AG10803 (cell line): Measurements from ENCODE around the gene AQP1.
A peak's percentile ranks its signal among the peaks of the same experiment; 100 is the strongest.

Experiments used
- DNase-seq: peaks from one replicate; pipeline ENCODE4 v3.0.0; 2010; ENCODE audit warnings: low read depth
- H3K4me3 ChIP-seq: 2 replicates; pipeline ENCODE4 v1.5.1; 2011; ENCODE audit warnings: mild to moderate bottlenecking, low read length, control low read depth
- CTCF ChIP-seq: conservative IDR thresholded peaks from 2 replicates; pipeline ENCODE4 v1.5.1; 2011; ENCODE audit warnings: mild to moderate bottlenecking, low read length, control low read depth, inconsistent platforms

AQP1 gene

GRCh38 chr7:30905078-30906012 lies 6.3 kb upstream of the AQP1 start:
- H3K4me3 ChIP-seq, result no peak overlapping the region
- no peak for DNase-seq
- no peak for TF ChIP-seq CTCF

- H3K4me3 ChIP-seq, result no peak overlapping the region
- DNase-seq, result no peak
- TF ChIP-seq CTCF, result no peak
Observed at GRCh38 chr7:30906014-30906413, 5.6 kb upstream of the AQP1 start.

- TF ChIP-seq CTCF, result no peak
- peak; percentile 81 for DNase-seq
Observed at GRCh38 chr7:30906515-30907240, 5.0 kb upstream of the AQP1 start.

GRCh38 chr7:30907527-30908267 lies 4.0 kb upstream of the AQP1 start:
- TF ChIP-seq CTCF, result no peak; the same call in 1 of the 2 replicates
- no peak overlapping the region for H3K4me3 ChIP-seq
- peak; percentile 86 for DNase-seq

More at GRCh38 chr7:30906515-30907240, 5.0 kb upstream of the AQP1 start:
- no peak overlapping the region for H3K4me3 ChIP-seq

DNA sequence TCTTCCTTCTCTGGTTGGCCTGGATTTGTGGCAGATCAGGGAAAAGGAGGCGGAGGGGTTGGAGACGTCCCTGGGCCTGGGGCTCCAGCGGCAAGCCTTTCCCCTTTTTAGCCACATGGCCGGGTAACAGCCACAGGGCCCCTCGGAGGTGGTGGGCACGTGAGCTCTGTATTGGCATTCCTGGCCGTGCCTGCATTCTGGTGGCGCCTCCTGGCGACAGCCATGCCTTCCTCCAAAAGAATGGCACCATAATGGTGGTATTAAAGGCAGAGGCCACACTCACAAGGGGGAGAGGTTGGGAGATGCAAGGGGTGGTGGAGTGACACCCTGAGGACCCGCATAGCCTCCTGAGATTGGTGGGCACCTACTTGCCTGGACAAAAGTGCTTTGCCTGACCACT lies 3.0 kb upstream of the AQP1 start:
- no peak overlapping the region for H3K4me3 ChIP-seq
- no peak for DNase-seq
- TF ChIP-seq CTCF, result no peak

DNA sequence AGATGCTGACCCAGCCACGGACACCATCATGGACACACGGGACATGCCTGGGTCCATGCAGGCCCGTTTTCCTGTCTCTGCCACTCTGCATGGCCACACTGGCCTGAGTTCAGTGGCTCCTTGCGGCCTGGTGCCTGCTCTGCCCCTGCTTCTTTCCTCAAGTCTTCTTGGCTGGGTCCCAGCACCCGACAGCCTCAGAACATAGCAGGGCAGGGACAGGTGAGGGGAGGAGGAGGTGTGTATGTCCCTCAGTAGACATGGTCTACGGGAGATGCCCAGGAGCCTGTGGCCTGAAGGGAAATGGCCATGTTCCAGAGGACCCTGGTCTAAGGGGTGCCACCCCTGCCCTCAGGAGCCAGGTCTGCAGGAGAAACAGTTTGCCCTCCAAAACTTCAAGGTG lies 2.2 kb upstream of the AQP1 start:
- H3K4me3 ChIP-seq, result no peak overlapping the region
- no peak for TF ChIP-seq CTCF
- no peak for DNase-seq
